Activated naive CD8-positive, alpha-beta T cell treated with anti-CD3 and anti-CD28 coated beads, Interleukin-2, amount 10 ng/mL, durations not matched to agents 7 days and 5 days (primary cell): ENCODE measurements around the gene NHSL2. TPM values are rescaled to one million over a fixed set of nuclear protein-coding genes. Genes with fewer than 3 reads are reported as not detected.

Source experiments
- ATAC-seq: fragments of 150-1000 bp; cut with Tn5 transposase; one replicate; pipeline ENCODE4 v1.10.0; 2021; ENCODE audit warnings: low read depth, moderate library complexity
- POLR2A ChIA-PET: fragments of 350-600 bp; sonication (Branson Sonifier 250); formaldehyde crosslinking; loops from one replicate; lab custom pipeline; 2021; ENCODE audit warnings: antibody characterized with exemption; lab: Charles Lee
- DNase-seq: peaks from one replicate; pipeline ENCODE4 v3.0.0; 2021
- H3K27ac Mint-ChIP-seq: one replicate; pipeline ENCODE4 v1.8.0; 2022; ENCODE audit warnings: mild to moderate bottlenecking, mixed read lengths
- H3K27me3 Mint-ChIP-seq: one replicate; pipeline ENCODE4 v1.8.0; 2022; ENCODE audit warnings: mild to moderate bottlenecking, moderate library complexity, mixed read lengths
- H3K36me3 Mint-ChIP-seq: one replicate; pipeline ENCODE4 v1.8.0; 2021; ENCODE audit warnings: mild to moderate bottlenecking, mixed read lengths
- H3K4me1 Mint-ChIP-seq: one replicate; pipeline ENCODE4 v1.8.0; 2021; ENCODE audit warnings: mixed read lengths
- H3K4me3 Mint-ChIP-seq: one replicate; pipeline ENCODE4 v1.8.0; 2022; ENCODE audit warnings: mild to moderate bottlenecking, moderate library complexity, mixed read lengths
- H3K9me3 Mint-ChIP-seq: one replicate; pipeline ENCODE4 v1.8.0; 2021; ENCODE audit warnings: mixed read lengths
- total RNA-seq, 2 experiments: library from RNA; stranded (reverse); gene quantifications; one replicate each; pipeline ENCODE4 v1.2.3, GENCODE V29; 2021

NHSL2 gene
- total RNA-seq, 2 experiments from 2014 or later, result 1.6 TPM

GRCh38 chrX:72020204-72020603 is 109.6 kb downstream of the NHSL2 start:
- ATAC-seq, result no peak
- Mint-ChIP-seq H3K27me3 (peaks cover 33% of the 10 kb centered on the region), H3K27ac (no peak overlapping the region), H3K36me3 (no peaks in the 10 kb centered on the region), H3K4me1 (no peaks in the 10 kb centered on the region), H3K4me3 (no peak overlapping the region), H3K9me3 (no peaks in the 10 kb centered on the region)
- POLR2A ChIA-PET, result no interaction called here
- no peak for DNase-seq

GRCh38 chrX:72020788-72021187 is 110.1 kb downstream of the NHSL2 start:
- H3K36me3 Mint-ChIP-seq, result no peaks in the 10 kb centered on the region
- ATAC-seq (no peak), DNase-seq (no peak)
- no peaks in the 10 kb centered on the region for H3K4me1 Mint-ChIP-seq
- H3K9me3 Mint-ChIP-seq, result no peaks in the 10 kb centered on the region
- H3K27me3 Mint-ChIP-seq, result peaks cover 27% of the 10 kb centered on the region
- H3K4me3 Mint-ChIP-seq, result no peak overlapping the region
- H3K27ac Mint-ChIP-seq, result no peak overlapping the region
- POLR2A ChIA-PET, result no interaction called here

GRCh38 chrX:72021975-72022374 is 111.3 kb downstream of the NHSL2 start:
- ATAC-seq (no peak), DNase-seq (no peak)
- no peaks in the 10 kb centered on the region for H3K9me3 Mint-ChIP-seq
- H3K4me3 Mint-ChIP-seq, result no peak overlapping the region
- POLR2A ChIA-PET, result no interaction called here
- H3K27me3 Mint-ChIP-seq, result peaks cover 20% of the 10 kb centered on the region
- H3K27ac Mint-ChIP-seq, result no peak overlapping the region
- H3K36me3 Mint-ChIP-seq, result no peaks in the 10 kb centered on the region
- H3K4me1 Mint-ChIP-seq, result no peaks in the 10 kb centered on the region

GRCh38 chrX:72023071-72023470 is 112.4 kb downstream of the NHSL2 start:
- H3K27me3 Mint-ChIP-seq, result peaks cover 16% of the 10 kb centered on the region
- H3K9me3 Mint-ChIP-seq, result no peaks in the 10 kb centered on the region
- no peaks in the 10 kb centered on the region for H3K36me3 Mint-ChIP-seq
- POLR2A ChIA-PET, result no interaction called here
- ATAC-seq, result no peak
- H3K27ac Mint-ChIP-seq, result no peak overlapping the region
- H3K4me3 Mint-ChIP-seq, result no peak overlapping the region
- no peaks in the 10 kb centered on the region for H3K4me1 Mint-ChIP-seq
- DNase-seq, result no peak

GRCh38 chrX:72025236-72025770 is 114.7 kb downstream of the NHSL2 start:
- Mint-ChIP-seq H3K9me3 (no peaks in the 10 kb centered on the region), H3K27ac (no peak overlapping the region), H3K4me1 (no peaks in the 10 kb centered on the region), H3K4me3 (no peak overlapping the region), H3K36me3 (no peaks in the 10 kb centered on the region), H3K27me3 (peaks cover 10% of the 10 kb centered on the region)
- POLR2A ChIA-PET, result no interaction called here
- no peak for DNase-seq
- ATAC-seq, result no peak

- no peak overlapping the region for H3K4me3 Mint-ChIP-seq
- peaks cover 5% of the 10 kb centered on the region for H3K27me3 Mint-ChIP-seq
- DNase-seq, result no peak
- POLR2A ChIA-PET, result no interaction called here
- ATAC-seq, result no peak
- H3K27ac Mint-ChIP-seq, result no peak overlapping the region
- no peaks in the 10 kb centered on the region for H3K9me3 Mint-ChIP-seq
- H3K4me1 Mint-ChIP-seq, result no peaks in the 10 kb centered on the region
- no peaks in the 10 kb centered on the region for H3K36me3 Mint-ChIP-seq
Measured at GRCh38 chrX:72026341-72027023, 115.8 kb downstream of the NHSL2 start.

GRCh38 chrX:72027024-72027913 is 116.6 kb downstream of the NHSL2 start:
- H3K27me3 Mint-ChIP-seq, result peaks cover 5% of the 10 kb centered on the region
- no peaks in the 10 kb centered on the region for H3K9me3 Mint-ChIP-seq
- DNase-seq (no peak), ATAC-seq (no peak)
- no peaks in the 10 kb centered on the region for H3K4me1 Mint-ChIP-seq
- no peaks in the 10 kb centered on the region for H3K36me3 Mint-ChIP-seq
- H3K27ac Mint-ChIP-seq, result no peak overlapping the region
- POLR2A ChIA-PET, result no interaction called here
- no peak overlapping the region for H3K4me3 Mint-ChIP-seq

- Mint-ChIP-seq H3K27ac (no peak overlapping the region), H3K9me3 (no peaks in the 10 kb centered on the region), H3K27me3 (peaks cover 5% of the 10 kb centered on the region), H3K4me1 (no peaks in the 10 kb centered on the region), H3K36me3 (no peaks in the 10 kb centered on the region), H3K4me3 (no peak overlapping the region)
- no peak for DNase-seq
- POLR2A ChIA-PET, result no interaction called here
- ATAC-seq, result no peak
Measured at GRCh38 chrX:72027914-72028307, 117.3 kb downstream of the NHSL2 start.

- Mint-ChIP-seq H3K27me3 (peaks cover 7% of the 10 kb centered on the region), H3K9me3 (no peaks in the 10 kb centered on the region), H3K27ac (peak overlapping the region; percentile 34), H3K36me3 (no peaks in the 10 kb centered on the region), H3K4me1 (no peaks in the 10 kb centered on the region), H3K4me3 (no peak overlapping the region)
- DNase-seq (no peak), ATAC-seq (no peak)
- POLR2A ChIA-PET, result no interaction called here
Measured at GRCh38 chrX:72028701-72029470, 118.2 kb downstream of the NHSL2 start.

GRCh38 chrX:72029483-72030411 is 119.1 kb downstream of the NHSL2 start:
- POLR2A ChIA-PET, result no interaction called here
- no peaks in the 10 kb centered on the region for H3K9me3 Mint-ChIP-seq
- H3K4me1 Mint-ChIP-seq, result no peaks in the 10 kb centered on the region
- no peak overlapping the region for H3K27ac Mint-ChIP-seq
- no peaks in the 10 kb centered on the region for H3K36me3 Mint-ChIP-seq
- ATAC-seq (no peak), DNase-seq (no peak)
- H3K4me3 Mint-ChIP-seq, result no peak overlapping the region
- H3K27me3 Mint-ChIP-seq, result peaks cover 9% of the 10 kb centered on the region

- no peak overlapping the region for H3K4me3 Mint-ChIP-seq
- peaks cover 12% of the 10 kb centered on the region for H3K27me3 Mint-ChIP-seq
- H3K27ac Mint-ChIP-seq, result no peak overlapping the region
- no peak for ATAC-seq
- no peaks in the 10 kb centered on the region for H3K9me3 Mint-ChIP-seq
- no peaks in the 10 kb centered on the region for H3K4me1 Mint-ChIP-seq
- POLR2A ChIA-PET, result no interaction called here
- no peaks in the 10 kb centered on the region for H3K36me3 Mint-ChIP-seq
- DNase-seq, result no peak
Measured at GRCh38 chrX:72030431-72030830, 119.8 kb downstream of the NHSL2 start.

GRCh38 chrX:72031118-72031517 is 120.5 kb downstream of the NHSL2 start:
- no peaks in the 10 kb centered on the region for H3K36me3 Mint-ChIP-seq
- H3K4me3 Mint-ChIP-seq, result no peak overlapping the region
- H3K27ac Mint-ChIP-seq, result no peak overlapping the region
- POLR2A ChIA-PET, result no interaction called here
- H3K27me3 Mint-ChIP-seq, result peaks cover 15% of the 10 kb centered on the region
- no peaks in the 10 kb centered on the region for H3K4me1 Mint-ChIP-seq
- H3K9me3 Mint-ChIP-seq, result no peaks in the 10 kb centered on the region
- ATAC-seq (no peak), DNase-seq (no peak)
